Esophagus squamous epithelium (tissue), 4 donors: Measurements from ENCODE around the gene MYO15A.

Source experiments
- CTCF ChIP-seq, 6 experiments: fragments of 450-650 bp in 4 of 6; fragments of 200-600 bp in 2 of 6; sonication (generic) in 2 of 6; IDR thresholded peaks; one replicate each; pipeline ENCODE4 v1.5.1; 2016 to 2019; ENCODE audit warnings: antibody characterized with exemption in 6 of 6, mild to moderate bottlenecking in 4 of 6, moderate library complexity in 4 of 6
- POLR2A ChIP-seq, 4 donors: fragments of 450-650 bp; IDR thresholded peaks; one replicate each; pipeline ENCODE4 v1.6.1; 2017; ENCODE audit warnings: antibody characterized with exemption in 4 of 4, mild to moderate bottlenecking in 4 of 4, moderate library complexity in 3 of 4

- no peak for TF ChIP-seq CTCF (IDR thresholded peaks at IDR 0.05)
- TF ChIP-seq POLR2A (IDR thresholded peaks at IDR 0.05) = no peak
These were observed 119.1 kb downstream of the MYO15A start for GRCh38 chr17:18227635-18228034.
